ENCODE data around the gene DDOST.

GRCh38 chr1:20670936-20671335, 9.8 kb upstream of the DDOST start:
- TF ChIP-seq CTCF (IDR thresholded peaks at IDR 0.05), result no peak
- no peak for TF ChIP-seq POLR2A (IDR thresholded peaks at IDR 0.05)
